Ovary (tissue), 3 donors: Measurements from ENCODE around the gene RPL41.

Experiments
- EP300 ChIP-seq: sonication (generic); formaldehyde crosslinking; IDR thresholded peaks from one replicate; pipeline ENCODE4 v1.6.1; 2017; ENCODE audit warnings: antibody characterized with exemption
- POLR2A ChIP-seq: fragments of 450-650 bp; IDR thresholded peaks from one replicate; pipeline ENCODE4 v1.6.1; 2017; ENCODE audit warnings: antibody characterized with exemption, mild to moderate bottlenecking, moderate library complexity
- TF ChIP-seq, protein P1 (sequence below), 3 donors: fragments of 450-650 bp in 2 of 3; fragments of 200-600 bp in 1 of 3; IDR thresholded peaks; one replicate each; pipeline versions ENCODE4 v1.5.1 to v1.8.0; 2016 to 2022; ENCODE audit warnings: antibody characterized with exemption in 3 of 3, mild to moderate bottlenecking in 1 of 3
- donor health status: DM: no; HTN: no; CAD: no.

DNA sequence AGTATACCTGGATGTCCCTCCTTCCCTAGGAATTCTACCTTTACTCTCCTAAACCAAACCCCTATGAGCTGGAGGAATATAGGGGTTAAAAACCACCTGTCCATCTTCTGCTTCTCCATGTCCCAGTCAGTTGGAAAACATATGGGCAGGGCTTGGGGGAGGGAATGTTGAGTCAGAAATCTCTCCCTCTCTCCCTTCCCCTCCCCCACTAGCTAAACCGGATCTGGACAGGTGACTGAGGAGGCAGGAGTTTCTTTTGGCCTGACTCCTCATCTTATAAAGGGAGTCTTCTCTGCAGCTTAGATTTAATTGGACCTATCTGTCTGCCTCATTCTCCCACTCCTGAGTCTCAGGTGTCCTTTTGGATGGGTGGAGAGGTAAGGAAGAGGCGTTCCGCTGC, 30.3 kb upstream of the RPL41 start:
- TF ChIP-seq, protein P1, sequence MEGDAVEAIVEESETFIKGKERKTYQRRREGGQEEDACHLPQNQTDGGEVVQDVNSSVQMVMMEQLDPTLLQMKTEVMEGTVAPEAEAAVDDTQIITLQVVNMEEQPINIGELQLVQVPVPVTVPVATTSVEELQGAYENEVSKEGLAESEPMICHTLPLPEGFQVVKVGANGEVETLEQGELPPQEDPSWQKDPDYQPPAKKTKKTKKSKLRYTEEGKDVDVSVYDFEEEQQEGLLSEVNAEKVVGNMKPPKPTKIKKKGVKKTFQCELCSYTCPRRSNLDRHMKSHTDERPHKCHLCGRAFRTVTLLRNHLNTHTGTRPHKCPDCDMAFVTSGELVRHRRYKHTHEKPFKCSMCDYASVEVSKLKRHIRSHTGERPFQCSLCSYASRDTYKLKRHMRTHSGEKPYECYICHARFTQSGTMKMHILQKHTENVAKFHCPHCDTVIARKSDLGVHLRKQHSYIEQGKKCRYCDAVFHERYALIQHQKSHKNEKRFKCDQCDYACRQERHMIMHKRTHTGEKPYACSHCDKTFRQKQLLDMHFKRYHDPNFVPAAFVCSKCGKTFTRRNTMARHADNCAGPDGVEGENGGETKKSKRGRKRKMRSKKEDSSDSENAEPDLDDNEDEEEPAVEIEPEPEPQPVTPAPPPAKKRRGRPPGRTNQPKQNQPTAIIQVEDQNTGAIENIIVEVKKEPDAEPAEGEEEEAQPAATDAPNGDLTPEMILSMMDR (IDR thresholded peaks at IDR 0.05) = no peak
- TF ChIP-seq EP300 (no peak), POLR2A (no peak)
